PC-9 (cell line): ENCODE results near the gene ARSI.

Experiments used
- EZH2 ChIP-seq: fragments of 200-600 bp; sonication (generic); IDR thresholded peaks from 2 replicates; pipeline ENCODE4 v1.8.0; 2017; ENCODE audit warnings: antibody characterized with exemption, low read depth
- TF ChIP-seq, protein P1 (sequence below): fragments of 200-600 bp; sonication (generic); conservative IDR thresholded peaks from 2 replicates; pipeline ENCODE4 v1.6.1; 2017; ENCODE audit warnings: mixed run types, antibody characterized with exemption, mild to moderate bottlenecking, moderate library complexity

DNA sequence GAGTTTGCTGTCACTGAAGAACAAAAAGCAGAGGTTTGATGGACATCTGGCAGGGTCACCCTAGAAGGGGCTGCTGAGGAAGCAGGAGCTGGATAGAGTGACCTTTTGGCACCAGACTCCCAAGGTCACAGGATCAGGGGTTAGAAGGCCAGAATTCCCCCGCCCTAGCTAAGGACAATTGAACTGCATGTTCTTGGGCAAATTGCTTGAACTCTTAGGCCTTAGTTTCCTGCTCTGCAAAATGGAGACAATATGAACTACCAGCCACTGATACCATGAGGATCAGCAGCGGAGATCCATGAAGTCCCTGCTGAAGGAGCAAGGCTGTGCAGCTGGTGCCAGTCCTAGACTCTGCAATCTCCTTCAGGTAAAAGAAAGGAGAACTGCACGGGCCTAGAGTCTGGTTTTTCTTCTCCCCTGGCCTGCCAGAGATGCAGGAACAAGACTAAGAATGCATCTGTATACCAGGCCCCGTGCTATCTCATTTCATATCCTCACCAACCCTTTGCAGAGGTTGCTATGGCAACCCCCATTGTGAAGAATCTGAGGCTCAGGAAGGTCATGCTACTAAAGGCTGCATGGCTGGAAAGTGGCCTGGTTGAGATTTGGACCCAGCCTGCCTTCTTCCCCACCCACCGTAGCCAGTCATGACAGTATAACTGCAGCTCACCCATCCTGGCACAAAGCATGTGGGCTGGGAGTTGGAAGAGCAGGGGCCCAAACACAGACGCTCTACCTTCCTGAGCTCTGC is 46.9 kb downstream of the ARSI start:
- TF ChIP-seq, protein P1, sequence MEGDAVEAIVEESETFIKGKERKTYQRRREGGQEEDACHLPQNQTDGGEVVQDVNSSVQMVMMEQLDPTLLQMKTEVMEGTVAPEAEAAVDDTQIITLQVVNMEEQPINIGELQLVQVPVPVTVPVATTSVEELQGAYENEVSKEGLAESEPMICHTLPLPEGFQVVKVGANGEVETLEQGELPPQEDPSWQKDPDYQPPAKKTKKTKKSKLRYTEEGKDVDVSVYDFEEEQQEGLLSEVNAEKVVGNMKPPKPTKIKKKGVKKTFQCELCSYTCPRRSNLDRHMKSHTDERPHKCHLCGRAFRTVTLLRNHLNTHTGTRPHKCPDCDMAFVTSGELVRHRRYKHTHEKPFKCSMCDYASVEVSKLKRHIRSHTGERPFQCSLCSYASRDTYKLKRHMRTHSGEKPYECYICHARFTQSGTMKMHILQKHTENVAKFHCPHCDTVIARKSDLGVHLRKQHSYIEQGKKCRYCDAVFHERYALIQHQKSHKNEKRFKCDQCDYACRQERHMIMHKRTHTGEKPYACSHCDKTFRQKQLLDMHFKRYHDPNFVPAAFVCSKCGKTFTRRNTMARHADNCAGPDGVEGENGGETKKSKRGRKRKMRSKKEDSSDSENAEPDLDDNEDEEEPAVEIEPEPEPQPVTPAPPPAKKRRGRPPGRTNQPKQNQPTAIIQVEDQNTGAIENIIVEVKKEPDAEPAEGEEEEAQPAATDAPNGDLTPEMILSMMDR: no peak
- TF ChIP-seq EZH2: no peak
